H9 (cell line): ENCODE measurements around the gene LRCH1. TPM values are rescaled to one million over a fixed set of nuclear protein-coding genes. Genes with fewer than 3 reads are reported as not detected.

Experiments
- DNase-seq: peaks from one replicate; pipeline ENCODE4 v3.0.0-alpha.2; 2017
- H2AFZ ChIP-seq: one replicate; pipeline ENCODE4 v1.6.1; 2013; ENCODE audit warnings: mild to moderate bottlenecking, low read length, control low read depth, moderate library complexity
- H2AK5ac ChIP-seq: 2 replicates; pipeline ENCODE4 v1.6.1; 2013; ENCODE audit warnings: low read length, control low read depth, mixed read lengths; ENCODE audit not compliant: insufficient read length
- H2BK120ac ChIP-seq: one replicate; pipeline ENCODE4 v1.6.1; 2013; ENCODE audit warnings: low read depth, mild to moderate bottlenecking, low read length, control low read depth, inconsistent platforms; ENCODE audit not compliant: poor library complexity, severe bottlenecking
- H2BK12ac ChIP-seq: 2 replicates; pipeline ENCODE4 v1.6.1; 2013; ENCODE audit warnings: low read length, control low read depth, mixed read lengths, low read depth; ENCODE audit not compliant: insufficient read length
- H2BK15ac ChIP-seq: 2 replicates; pipeline ENCODE4 v1.6.1; 2013; ENCODE audit warnings: low read depth, low read length, control low read depth
- H2BK20ac ChIP-seq: one replicate; pipeline ENCODE4 v1.6.1; 2013; ENCODE audit warnings: low read depth, mild to moderate bottlenecking, low read length, control low read depth, inconsistent platforms; ENCODE audit not compliant: poor library complexity, severe bottlenecking
- H2BK5ac ChIP-seq: 2 replicates; pipeline ENCODE4 v1.6.1; 2013; ENCODE audit warnings: low read length, control low read depth, mixed read lengths; ENCODE audit not compliant: insufficient read length
- H3K14ac ChIP-seq: 2 replicates; pipeline ENCODE4 v1.6.1; 2013; ENCODE audit warnings: low read length, control low read depth; ENCODE audit not compliant: insufficient read depth
- H3K18ac ChIP-seq: 2 replicates; pipeline ENCODE4 v1.6.1; 2013; ENCODE audit warnings: low read depth, mild to moderate bottlenecking, mixed read lengths, low read length, control low read depth; ENCODE audit not compliant: insufficient read length
- H3K23ac ChIP-seq: 2 replicates; pipeline ENCODE4 v1.6.1; 2013; ENCODE audit warnings: low read length, control low read depth, mixed read lengths, low read depth; ENCODE audit not compliant: insufficient read length
- H3K23me2 ChIP-seq: 2 replicates; pipeline ENCODE4 v1.6.1; 2013; ENCODE audit warnings: low read depth, mild to moderate bottlenecking, mixed read lengths, low read length, control low read depth; ENCODE audit not compliant: insufficient read length, poor library complexity, severe bottlenecking
- H3K27ac ChIP-seq: 2 replicates; pipeline ENCODE4 v1.5.1; 2013; ENCODE audit warnings: low read length, control low read depth, mixed read lengths, low read depth; ENCODE audit not compliant: insufficient read length
- H3K27me3 ChIP-seq: 2 replicates; pipeline ENCODE4 v1.6.1; 2013; ENCODE audit warnings: low read length, control low read depth, inconsistent platforms; ENCODE audit not compliant: insufficient read depth
- H3K4ac ChIP-seq: 2 replicates; pipeline ENCODE4 v1.6.1; 2013; ENCODE audit warnings: low read depth, mild to moderate bottlenecking, control low read depth, inconsistent platforms, low read length, moderate library complexity
- H3K4me1 ChIP-seq: 2 replicates; pipeline ENCODE4 v1.6.1; 2013; ENCODE audit warnings: low read length, control low read depth, inconsistent platforms; ENCODE audit not compliant: insufficient read depth
- H3K4me2 ChIP-seq: 2 replicates; pipeline ENCODE4 v1.6.1; 2013; ENCODE audit warnings: low read length, control low read depth, mixed read lengths; ENCODE audit not compliant: insufficient read length, insufficient read depth
- H3K56ac ChIP-seq: 2 replicates; pipeline ENCODE4 v1.6.1; 2013; ENCODE audit warnings: low read depth, mild to moderate bottlenecking, mixed read lengths, low read length, control low read depth; ENCODE audit not compliant: insufficient read length
- H3K79me1 ChIP-seq: 2 replicates; pipeline ENCODE4 v1.6.1; 2013; ENCODE audit warnings: low read depth, mild to moderate bottlenecking, moderate library complexity, low read length, control low read depth, inconsistent platforms; ENCODE audit not compliant: insufficient read depth, poor library complexity, severe bottlenecking
- H3K79me2 ChIP-seq: 2 replicates; pipeline ENCODE4 v1.6.1; 2013; ENCODE audit warnings: low read length, control low read depth, inconsistent platforms; ENCODE audit not compliant: insufficient read depth
- H3K9ac ChIP-seq: 2 replicates; pipeline ENCODE4 v1.6.1; 2013; ENCODE audit warnings: low read length, control low read depth, mixed read lengths; ENCODE audit not compliant: insufficient read length; ENCODE audit errors: extremely low read depth
- H3K9me3 ChIP-seq: one replicate; pipeline ENCODE4 v1.6.1; 2013; ENCODE audit warnings: low read depth, low read length, inconsistent platforms; ENCODE audit not compliant: control insufficient read depth
- H3T11ph ChIP-seq: one replicate; pipeline ENCODE4 v1.6.1; 2013; ENCODE audit warnings: mild to moderate bottlenecking, low read length, control low read depth, inconsistent platforms
- H4K20me1 ChIP-seq: one replicate; pipeline ENCODE4 v1.6.1; 2013; ENCODE audit not compliant: control insufficient read depth, insufficient read length, insufficient read depth
- H4K5ac ChIP-seq: 2 replicates; pipeline ENCODE4 v1.6.1; 2013; ENCODE audit warnings: low read depth, mild to moderate bottlenecking, mixed read lengths, low read length, control low read depth; ENCODE audit not compliant: insufficient read length
- H4K8ac ChIP-seq: replicated peaks from 2 replicates; pipeline ENCODE4 v1.6.1; 2013; ENCODE audit warnings: low read length, control low read depth, mixed read lengths, low read depth; ENCODE audit not compliant: insufficient read length
- H4K91ac ChIP-seq: 2 replicates; pipeline ENCODE4 v1.6.1; 2013; ENCODE audit warnings: low read depth, mild to moderate bottlenecking, moderate library complexity, mixed read lengths, low read length, control low read depth; ENCODE audit not compliant: insufficient read length
- H3K27ac Mint-ChIP-seq, 3 experiments: 2 replicates in 2 of 3; 3 replicates in 1 of 3; pipeline ENCODE4 v1.8.0; 2020 to 2021; ENCODE audit warnings: mixed read lengths in 3 of 3, mild to moderate bottlenecking in 1 of 3, moderate library complexity in 1 of 3
- H3K27me3 Mint-ChIP-seq: 2 replicates; pipeline ENCODE4 v1.8.0; 2021; ENCODE audit warnings: low read depth, mild to moderate bottlenecking, moderate library complexity, mixed read lengths
- H3K36me3 Mint-ChIP-seq, 3 experiments: 2 replicates in 2 of 3; 3 replicates in 1 of 3; pipeline ENCODE4 v1.8.0; 2020 to 2021; ENCODE audit warnings: low read depth in 3 of 3, mixed read lengths in 3 of 3; ENCODE audit not compliant: insufficient read depth in 1 of 3
- H3K4me1 Mint-ChIP-seq, 2 experiments: 2 replicates each; pipeline ENCODE4 v1.8.0; 2020; ENCODE audit warnings: mixed read lengths in 2 of 2
- H3K4me3 Mint-ChIP-seq, 2 experiments: 2 replicates in 1 of 2; 3 replicates in 1 of 2; pipeline ENCODE4 v1.8.0; 2020 to 2021; ENCODE audit warnings: mild to moderate bottlenecking in 2 of 2, mixed read lengths in 2 of 2, moderate library complexity in 1 of 2
- H3K9me3 Mint-ChIP-seq, 2 experiments: 2 replicates in 1 of 2; 3 replicates in 1 of 2; pipeline ENCODE4 v1.8.0; 2020; ENCODE audit warnings: mild to moderate bottlenecking in 2 of 2, mixed read lengths in 2 of 2, moderate library complexity in 1 of 2
- CTCF ChIP-seq: fragments of 200-600 bp; sonication (generic); conservative IDR thresholded peaks from 3 replicates; pipeline ENCODE4 v1.8.0; 2021; ENCODE audit warnings: antibody characterized with exemption, mild to moderate bottlenecking
- WGBS: extraction: QIAGEN DNeasy Blood & Tissue Kit; methylation state at CpG from one replicate; pipeline ENCODE4 v1.1.7; 2013; ENCODE audit warnings: missing lambda C conversion rate, low lambda C conversion rate, mixed read lengths; ENCODE audit not compliant: insufficient read length; ENCODE audit errors: extremely low coverage; 5-methylcytosine and 5-hydroxymethylcytosine counted together
- total RNA-seq: library from RNA; stranded (reverse); gene quantifications from 2 replicates; pipeline ENCODE4 v1.2.1, GENCODE V29; 2021

LRCH1 gene
- total RNA-seq, 1 experiment from 2014 or later = 8.0 TPM

GRCh38 chr13:46571189-46571908, 18.4 kb downstream of the LRCH1 start:
- Mint-ChIP-seq H3K4me1 (peaks cover 9 to 20% of the 10 kb centered on the region in 2 experiments), H3K4me3 (no peak overlapping the region), H3K36me3 (no peaks in the 10 kb centered on the region), H3K9me3 (no peaks in the 10 kb centered on the region), H3K27me3 (no peaks in the 10 kb centered on the region), H3K27ac (peak overlapping the region in 1 of 3 experiments; percentile 9; a peak in 2 of 7 replicates)
- Histone ChIP-seq H3K9ac (no peak overlapping the region), H4K20me1 (no peaks in the 10 kb centered on the region), H3K9me3 (no peaks in the 10 kb centered on the region), H3K27me3 (no peaks in the 10 kb centered on the region), H3K27ac (no peak overlapping the region), H3K4me2 (no peak overlapping the region), H3K18ac (no peak overlapping the region), H2AK5ac (no peak overlapping the region), H3K23ac (no peak overlapping the region), H4K91ac (no peak overlapping the region), H2BK15ac (no peak overlapping the region), H2BK5ac (no peak overlapping the region), H2BK20ac (no peak overlapping the region), H3K79me1 (no peaks in the 10 kb centered on the region), H2AFZ (no peak overlapping the region), H3K4ac (no peak overlapping the region), H3K79me2 (peaks cover 1% of the 10 kb centered on the region; the same call in 1 of the 2 replicates), H3K56ac (no peak overlapping the region), H2BK12ac (no peak overlapping the region), H2BK120ac (no peak overlapping the region), H3T11ph (no peak overlapping the region), H3K4me1 (no peaks in the 10 kb centered on the region), H4K8ac (no peak overlapping the region), H3K23me2 (no peaks in the 10 kb centered on the region), H4K5ac (no peak overlapping the region), H3K14ac (no peak overlapping the region)
- TF ChIP-seq CTCF = no peak
- no CpG with 5 or more reads among the region's 11 CpGs for WGBS
- no peak for DNase-seq
